HG03108 (cell line): ENCODE results near the gene CST4.
A peak's percentile ranks its signal among the peaks of the same experiment; 100 is the strongest.
"Not testable (repeated sequence)": the region's sequence is repeated elsewhere in the genome, so short reads cannot be mapped to it uniquely, and the experiment has no call there.

Experiments
- ATAC-seq: cut with Tn5 transposase; IDR thresholded peaks from one replicate; pipeline ENCODE4 v1.9.1; 2021; ENCODE audit warnings: moderate library complexity; ENCODE audit not compliant: unreplicated experiment

Gene CST4

GRCh38 chr20:23644164-23644563 lies 44.7 kb downstream of the CST4 start:
- no peak for ATAC-seq

GRCh38 chr20:23643659-23644058 lies 45.2 kb downstream of the CST4 start:
- ATAC-seq = no peak

DNA sequence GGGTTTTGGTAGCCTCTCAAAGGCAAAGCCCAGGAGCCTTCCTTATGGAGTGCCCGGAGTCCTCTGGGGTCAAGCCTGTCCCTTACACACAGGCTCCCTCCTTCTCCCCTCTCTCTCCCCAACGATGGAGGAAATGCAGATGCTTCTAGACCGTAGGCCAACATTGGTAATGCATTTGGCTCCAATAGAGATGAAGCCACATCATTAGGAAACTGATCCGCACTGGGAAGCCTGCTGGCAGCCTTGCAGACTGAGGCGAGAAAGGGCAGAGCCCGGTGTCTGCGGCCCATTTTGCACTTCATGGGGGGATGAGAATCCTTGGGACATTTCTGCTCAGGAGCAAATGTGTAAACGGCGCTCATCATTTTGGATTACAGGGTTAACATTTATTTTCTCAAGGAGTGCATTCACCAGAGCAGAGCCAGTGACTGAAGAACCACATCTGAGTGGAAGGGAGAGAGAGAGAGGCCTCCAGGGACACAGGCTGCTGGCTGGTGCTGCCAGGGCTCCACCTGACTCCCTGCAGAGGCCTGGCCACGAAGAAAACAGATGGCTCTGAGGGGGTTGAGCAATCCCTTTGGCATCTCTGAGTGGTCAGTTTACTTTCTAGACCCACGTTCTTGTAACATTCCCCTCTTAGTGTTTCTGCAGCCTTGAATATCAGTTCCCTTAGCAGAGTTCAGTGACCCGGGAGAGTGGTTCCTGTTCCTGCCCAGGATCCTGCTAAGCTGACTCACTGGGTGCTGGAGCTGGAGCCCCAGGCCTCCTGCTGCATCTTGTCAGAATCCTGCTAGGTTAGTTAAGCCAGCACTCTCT lies 46.7 kb downstream of the CST4 start:
- no peak for ATAC-seq

DNA sequence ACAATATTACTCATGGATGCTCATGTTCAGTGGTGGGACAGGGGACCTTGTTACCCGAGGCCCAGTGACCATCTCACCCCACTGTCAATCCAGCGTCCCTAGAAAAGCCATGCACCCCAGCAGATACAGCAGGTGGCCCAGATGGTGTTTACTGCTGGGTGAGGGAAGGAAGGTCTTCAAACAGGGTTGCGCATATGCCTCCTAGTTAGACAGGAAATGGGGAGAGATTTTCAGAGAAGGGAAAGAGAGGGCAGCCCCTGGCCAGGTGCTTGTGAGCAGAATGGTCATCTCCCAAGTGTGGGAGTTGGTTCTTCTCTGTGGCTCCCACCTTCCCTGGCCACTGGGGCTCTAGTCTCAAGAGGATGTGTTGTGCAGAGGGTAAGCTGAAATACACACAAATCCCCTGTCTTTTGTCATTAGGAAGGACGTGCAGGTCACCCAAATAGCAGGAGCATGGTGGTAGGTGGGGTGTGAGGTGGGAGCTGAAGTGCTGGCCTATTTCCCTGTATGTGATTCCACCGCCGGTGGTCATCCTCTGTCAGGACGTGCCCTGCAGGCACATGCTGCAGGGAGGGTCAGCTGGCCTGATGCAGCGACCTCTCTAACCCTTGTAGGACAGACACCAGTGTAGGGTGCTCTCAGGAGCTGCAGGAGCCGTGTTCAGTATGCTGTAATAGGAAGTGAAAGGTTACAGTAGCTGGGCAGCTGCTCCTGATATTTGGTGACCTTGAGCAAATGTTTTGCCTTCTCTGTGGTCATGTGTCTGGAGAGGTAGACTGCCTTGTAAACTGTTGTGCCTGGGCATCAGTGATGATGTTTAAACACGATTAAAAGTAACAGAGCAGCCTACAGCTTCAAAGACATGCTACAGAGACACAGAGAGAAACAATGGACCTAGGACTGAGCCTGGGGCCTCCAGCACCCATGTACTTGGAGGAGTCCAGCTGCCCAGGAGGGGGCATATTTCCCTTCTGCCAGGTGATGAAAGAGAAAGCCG lies 47.9 kb downstream of the CST4 start:
- no peak for ATAC-seq

DNA sequence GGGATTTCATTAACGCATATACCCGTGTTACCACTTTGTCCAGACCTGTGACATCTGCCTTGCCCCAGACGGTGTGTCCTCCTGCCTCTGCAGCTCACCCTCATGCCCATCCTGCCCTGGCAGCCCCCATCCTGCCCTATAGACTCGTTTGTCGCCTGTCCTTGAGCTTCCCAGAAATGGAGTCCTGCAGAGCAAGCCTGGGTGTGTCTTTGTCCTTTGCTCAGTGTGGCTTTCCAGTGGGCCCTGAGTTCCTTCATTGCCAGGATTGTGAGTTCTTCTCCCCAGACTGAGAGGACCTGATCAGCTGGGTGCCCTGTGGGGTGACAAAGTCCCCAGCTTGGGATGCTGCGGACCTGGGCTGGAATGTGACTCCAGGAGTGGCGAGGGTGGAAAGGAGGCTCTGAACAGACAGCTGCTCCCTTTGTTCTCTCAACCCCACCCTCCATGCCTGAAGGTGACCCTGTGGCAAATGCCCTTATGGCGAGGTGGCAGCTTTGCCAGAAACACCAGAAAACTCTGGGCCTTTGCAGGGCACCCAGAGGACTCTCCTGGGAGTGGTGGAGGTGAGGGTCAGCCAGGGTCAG lies 48.7 kb downstream of the CST4 start:
- no peak for ATAC-seq

GRCh38 chr20:23639490-23639958 lies 49.3 kb downstream of the CST4 start:
- ATAC-seq = no peak

DNA sequence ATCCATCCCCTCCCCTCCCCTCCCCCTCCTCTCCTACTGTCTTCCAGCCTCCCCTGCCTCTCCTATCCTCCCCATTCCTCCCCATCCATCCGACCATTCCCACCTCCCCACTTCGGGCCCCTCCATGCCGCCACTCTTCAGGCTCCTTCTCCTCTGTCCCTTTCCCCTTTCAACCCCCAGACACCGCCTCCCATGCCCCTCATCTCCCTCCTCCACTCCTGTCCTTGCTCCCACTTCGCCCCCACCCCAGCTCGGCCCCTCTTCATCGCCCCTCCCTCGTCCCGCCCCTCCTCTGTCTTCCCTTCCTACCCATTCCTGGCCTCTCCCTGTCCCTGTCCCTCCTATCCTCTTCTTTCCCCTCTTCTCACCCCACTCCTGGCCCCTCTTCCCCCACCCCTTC lies 50.5 kb downstream of the CST4 start:
- ATAC-seq = no peak

- ATAC-seq = peak; percentile 50
Observed at GRCh38 chr20:23637282-23638221, 51.3 kb downstream of the CST4 start, which contains the start of gene CST3. Gene CST3 (minus strand): TSS chr20:23637955. CDS start chr20:23637862, 93 bp downstream.

- ATAC-seq = no peak
Observed at GRCh38 chr20:23636908-23637281, 51.9 kb downstream of the CST4 start.

DNA sequence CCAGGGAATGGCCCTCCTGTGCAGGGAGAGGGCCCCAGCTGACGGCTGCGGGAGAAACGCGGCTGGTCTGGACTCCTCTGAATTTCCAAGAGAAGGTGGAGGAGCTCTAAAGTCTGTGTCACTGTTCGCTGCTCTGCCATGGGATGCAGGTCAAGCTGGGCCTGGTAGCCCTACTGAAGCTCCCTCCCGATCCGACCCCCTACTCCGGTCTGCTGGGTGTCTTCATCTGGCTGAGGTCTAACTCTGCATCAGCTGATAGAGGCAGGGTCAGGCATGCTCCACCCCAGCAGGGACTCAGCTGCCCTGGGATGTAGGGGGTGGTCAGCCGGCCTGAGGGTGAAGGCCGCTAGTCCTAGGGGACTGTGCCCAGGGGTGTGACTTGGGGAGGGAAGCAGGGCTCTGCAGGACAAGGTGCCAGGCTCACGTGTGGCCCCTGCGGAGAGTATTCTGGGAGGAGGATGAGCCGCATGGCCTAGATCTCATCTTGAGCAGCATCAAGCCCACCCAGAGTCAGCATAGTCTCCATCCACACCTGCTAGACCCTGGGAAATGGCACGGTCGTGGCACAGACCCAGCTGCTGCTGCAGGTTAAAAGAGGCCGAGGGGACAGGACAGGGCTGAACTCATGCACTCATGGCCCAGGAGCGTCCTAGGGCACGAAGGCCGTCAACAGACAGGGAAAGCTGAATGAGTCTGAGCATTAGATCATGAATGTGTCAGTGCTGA lies 52.5 kb downstream of the CST4 start:
- no peak for ATAC-seq

DNA sequence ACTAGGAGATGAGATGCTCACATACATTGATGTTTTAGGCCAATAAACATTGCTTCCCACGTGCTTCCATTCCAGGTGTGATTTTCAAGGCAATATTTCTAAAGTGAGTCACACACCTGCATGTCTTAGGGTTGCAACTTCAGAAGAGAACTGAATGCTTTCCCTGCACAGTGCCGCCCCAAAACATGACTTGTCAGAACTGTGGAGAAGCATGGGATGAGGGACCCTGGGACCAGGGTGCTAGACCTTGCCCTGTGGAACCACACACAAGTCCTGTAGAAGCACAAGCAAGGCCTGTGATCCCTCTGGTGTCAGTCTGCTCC lies 53.1 kb downstream of the CST4 start:
- ATAC-seq = not testable (repeated sequence)
